K562 (cell line): Measurements from ENCODE around the gene STON2. TPM values are rescaled to one million over a fixed set of nuclear protein-coding genes. Genes with fewer than 3 reads are reported as not detected.

Source experiments
- ARID4B ChIP-seq: sonication (generic); formaldehyde crosslinking; IDR thresholded peaks from 2 replicates; pipeline ENCODE4 v1.8.0; 2022; ENCODE audit warnings: mild to moderate bottlenecking, missing genetic modification reagents
- ATF6 ChIP-seq: sonication (generic); formaldehyde crosslinking; IDR thresholded peaks from 2 replicates; pipeline ENCODE4 v1.4.0; 2020; ENCODE audit warnings: mild to moderate bottlenecking, missing genetic modification reagents
- CTCFL ChIP-seq: IDR thresholded peaks from 2 replicates; pipeline ENCODE4 v1.6.1; 2011; ENCODE audit warnings: borderline replicate concordance, low read depth, mild to moderate bottlenecking, moderate library complexity, low read length; ENCODE audit not compliant: insufficient read depth, poor library complexity, severe bottlenecking
- E2F4 ChIP-seq: sonication (generic); formaldehyde crosslinking; IDR thresholded peaks from 2 replicates; pipeline ENCODE4 v1.8.0; 2022; ENCODE audit warnings: mild to moderate bottlenecking, low read depth, missing genetic modification reagents
- KLF6 ChIP-seq: fragments of 250-450 bp; sonication (Bioruptor Pico); IDR thresholded peaks from 2 replicates; pipeline ENCODE4 v1.4.0; 2020; ENCODE audit warnings: mild to moderate bottlenecking, moderate library complexity, borderline replicate concordance
- NCOA4 ChIP-seq: fragments of 450-650 bp; IDR thresholded peaks from 2 replicates; pipeline ENCODE4 v1.6.1; 2018; ENCODE audit warnings: mild to moderate bottlenecking; ENCODE audit not compliant: partially characterized antibody
- PKNOX1 ChIP-seq: fragments of 450-650 bp; IDR thresholded peaks from 2 replicates; pipeline ENCODE4 v1.6.1; 2016
- SMARCE1 ChIP-seq: fragments of 450-650 bp; IDR thresholded peaks from 2 replicates; pipeline ENCODE4 v1.7.1; 2016; ENCODE audit warnings: mild to moderate bottlenecking
- SRSF1 ChIP-seq: fragments of 200-400 bp; formaldehyde crosslinking; IDR thresholded peaks from 2 replicates; pipeline ENCODE4 v1.6.1; 2017; ENCODE audit warnings: mild to moderate bottlenecking, low read depth, low read length, moderate library complexity
- ZFP30 ChIP-seq: fragments of 250-450 bp; sonication (Bioruptor Pico); IDR thresholded peaks from 2 replicates; pipeline ENCODE4 v1.8.0; 2022; ENCODE audit warnings: moderate library complexity, mild to moderate bottlenecking, inconsistent platforms, borderline replicate concordance
- ZNF639 ChIP-seq, 2 experiments: fragments of 200-800 bp in 1 of 2; sonication (Bioruptor generic) in 1 of 2; sonication (generic) in 1 of 2; formaldehyde crosslinking in 1 of 2; IDR thresholded peaks in 1 of 2; conservative IDR thresholded peaks in 1 of 2; 2 replicates each; pipeline versions ENCODE4 v1.5.0 to v1.6.1; 2016 to 2020; ENCODE audit warnings: missing compliant biosample characterization in 1 of 2, missing genetic modification characterization in 1 of 2, missing genetic modification reagents in 1 of 2
- polyA plus RNA-seq, 8 experiments: library from polyadenylated mRNA; depleted of rRNA in 4 of 8; stranded (reverse) in 5 of 8; unstranded in 3 of 8; fragments of >200 nt; fragmentation: Nextera tagmentation in 2 of 8; fragmentation: Illumina TruSeq in 1 of 8; extraction: Ambion mirVana in 2 of 8; extraction: Trizol in 1 of 8; gene quantifications; 2 replicates each; pipeline versions ENCODE4 v1.2.1 to v1.2.3, GENCODE V29; 2011 to 2014; ENCODE audit warnings: inconsistent platforms in 1 of 8, missing spikeins in 1 of 8
- total RNA-seq, 7 experiments: library from RNA; depleted of rRNA in 6 of 7; stranded (reverse); fragments of >200 nt in 6 of 7; fragmentation: Illumina TruSeq in 2 of 7; extraction: Trizol in 2 of 7; gene quantifications; 2 replicates each; pipeline versions ENCODE4 v1.2.1 to v1.2.3, GENCODE V29; 2011 to 2021; ENCODE audit warnings: low replicate concordance in 1 of 7

STON2 gene
- total and polyA plus RNA-seq, 9 of the 15 experiments (the other 6 are each of a cell fraction or from before 2014, with no cell fraction given), result 7.8 to 99.3 (median 53.5) TPM

GRCh38 chr14:81435391-81436295 lies 35.5 kb upstream of the STON2 start (continued):
- TF ChIP-seq ATF6 (no peak), PKNOX1 (no peak), CTCFL (peak; percentile 20), NCOA4 (no peak), KLF6 (CRISPR knock-in tag) (no peak), SMARCE1 (peak; percentile 37; the same call in 1 of the 2 replicates), SRSF1 (no peak), ZFP30 (CRISPR knock-in tag) (no peak), E2F4 (no peak), ARID4B (CRISPR knock-in tag) (peak; percentile 89), ZNF639 (CRISPR knock-in tag; conservative IDR thresholded peaks at IDR 0.05 in 1 of 2, IDR thresholded peaks at IDR 0.05 in 1 of 2) (no peak)
